Measurements from ENCODE around the gene MPIG6B.

GRCh38 chr6:31733734-31734133, 10.6 kb downstream of the MPIG6B start:
- no peak for TF ChIP-seq RARB (CRISPR knock-in tag; IDR thresholded peaks at IDR 0.05)
- no peak for TF ChIP-seq ZNF70 (CRISPR knock-in tag; IDR thresholded peaks at IDR 0.05)
- no peak for TF ChIP-seq ZFP30 (CRISPR knock-in tag; IDR thresholded peaks at IDR 0.05)
- no peak for TF ChIP-seq TSHZ2 (CRISPR knock-in tag; IDR thresholded peaks at IDR 0.05)
- TF ChIP-seq TOX (CRISPR knock-in tag; IDR thresholded peaks at IDR 0.05; ENCODE audit: borderline replicate concordance): no peak
